Stimulated activated CD8-positive, alpha-beta memory T cell treated with anti-CD3 and anti-CD28 coated beads, Interleukin-4, amount 100 ng/mL, for 1 hour (primary cell): ENCODE measurements around the gene AMHR2.
A peak's percentile ranks its signal among the peaks of the same experiment; 100 is the strongest.
"Not testable (repeated sequence)": the region's sequence is repeated elsewhere in the genome, so short reads cannot be mapped to it uniquely, and the experiment has no call there.

Experiments used
- DNase-seq, 2 donors: peaks; one replicate each; pipeline ENCODE4 v3.0.0-alpha.2; 2020; ENCODE audit warnings: low read depth in 2 of 2, low spot score in 1 of 2

The AMHR2 gene

DNA sequence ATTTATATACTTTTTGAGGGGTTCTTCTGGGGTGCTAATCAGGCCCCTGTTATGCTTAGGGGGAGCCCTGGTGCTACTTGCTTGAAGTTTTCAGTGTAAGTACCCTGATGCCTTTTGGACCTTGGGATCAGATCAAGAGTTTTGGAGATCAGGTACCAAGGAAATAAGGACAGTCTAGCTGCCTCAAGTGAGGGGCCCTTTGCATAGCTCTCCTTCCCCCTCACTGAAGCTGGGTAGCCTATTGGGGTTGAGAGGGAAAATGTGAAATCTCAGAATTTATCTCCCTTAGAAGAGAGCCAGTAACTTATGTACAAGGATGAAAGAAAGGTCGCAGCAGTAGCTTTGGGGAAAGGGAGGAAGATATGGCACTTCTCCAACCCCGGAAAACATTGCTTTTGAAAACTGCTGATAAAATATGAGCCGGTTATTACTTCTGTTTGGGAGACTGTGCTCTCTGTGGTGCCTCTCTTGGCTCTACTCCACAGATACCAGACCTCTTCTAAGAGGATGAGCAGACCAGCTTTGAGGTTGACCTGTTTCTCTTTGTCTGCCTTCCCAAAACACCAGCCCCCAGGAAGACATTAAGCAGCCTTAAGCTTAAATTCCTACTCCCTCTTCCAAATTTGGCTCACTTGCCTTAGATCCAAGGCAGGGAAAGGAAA is 8.8 kb upstream of the AMHR2 start:
- DNase-seq: no peak

DNA sequence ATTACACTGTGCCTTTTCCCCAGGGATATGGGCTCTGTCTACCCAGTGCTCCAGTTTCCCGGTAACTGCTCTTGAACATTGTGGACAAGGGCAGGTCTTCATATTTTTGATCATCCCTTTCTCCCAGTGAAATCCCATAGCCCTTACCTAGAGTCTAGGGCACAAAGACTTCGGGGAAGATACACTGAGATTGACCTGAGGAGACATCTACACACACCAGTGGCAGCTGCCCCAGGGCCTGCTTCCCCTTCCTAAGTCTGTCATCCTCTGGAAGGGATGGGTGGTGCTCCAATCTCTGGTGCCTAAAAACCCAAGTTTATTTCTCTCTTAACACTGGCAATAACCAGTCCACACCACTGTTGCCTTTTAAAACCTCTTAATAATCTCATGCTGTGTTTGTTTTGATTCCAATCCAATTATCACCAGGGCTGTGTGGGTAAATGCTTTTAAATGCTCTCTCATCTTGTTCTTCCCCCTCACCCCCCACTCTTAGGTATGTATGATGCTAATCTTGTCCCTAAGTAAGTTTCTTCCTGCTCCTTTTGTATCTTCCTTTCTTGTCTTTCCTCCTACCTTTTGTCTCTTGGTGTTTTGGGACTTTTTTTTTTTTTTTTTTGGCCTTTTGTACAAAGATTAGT is 7.8 kb upstream of the AMHR2 start:
- DNase-seq: not testable (repeated sequence)

DNA sequence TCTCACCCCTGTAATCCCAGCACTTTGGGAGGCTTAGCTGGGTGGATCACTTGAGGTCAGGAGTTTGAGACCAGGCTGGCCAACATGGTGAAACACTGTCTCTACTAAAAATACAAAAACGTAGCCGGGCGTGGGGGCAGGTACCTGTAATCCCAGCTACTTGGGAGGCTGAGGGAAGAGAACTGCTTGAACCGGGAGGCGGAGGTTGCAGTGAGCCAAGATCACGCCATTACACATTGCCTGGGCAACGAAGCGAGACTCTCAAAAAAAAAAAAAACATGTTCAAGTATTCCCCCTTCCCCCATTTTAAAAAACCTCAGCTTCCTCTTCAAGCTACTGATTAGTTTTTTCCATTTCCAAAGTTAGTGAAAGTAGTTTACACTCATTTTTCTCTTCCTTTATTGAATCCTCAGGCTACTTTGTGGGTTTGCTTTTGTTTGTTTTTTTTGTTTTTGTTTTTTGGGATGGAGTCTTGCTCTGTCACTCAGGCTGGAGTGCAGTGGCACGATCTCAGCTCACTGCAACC is 6.3 kb upstream of the AMHR2 start:
- DNase-seq: not testable (repeated sequence)

DNA sequence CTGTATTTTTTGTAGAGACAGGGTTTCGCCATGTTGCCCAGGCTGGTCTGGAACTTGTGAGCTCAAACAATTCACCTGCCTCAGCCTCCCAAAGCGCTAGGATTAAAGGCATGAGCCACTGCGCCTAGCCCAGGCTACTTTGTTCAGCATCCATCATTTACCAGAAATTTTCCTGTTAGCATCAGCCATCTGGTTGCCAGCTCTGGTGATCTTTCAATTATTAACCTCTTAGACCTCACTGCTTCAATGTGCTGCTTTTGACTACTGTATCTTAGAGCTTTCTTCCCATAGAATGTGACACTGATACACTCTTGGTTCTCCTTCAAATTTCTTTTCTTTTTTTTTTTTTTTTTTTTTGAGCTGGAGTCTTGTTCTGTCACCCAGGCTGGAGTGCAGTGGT is 5.4 kb upstream of the AMHR2 start:
- no peak for DNase-seq

DNA sequence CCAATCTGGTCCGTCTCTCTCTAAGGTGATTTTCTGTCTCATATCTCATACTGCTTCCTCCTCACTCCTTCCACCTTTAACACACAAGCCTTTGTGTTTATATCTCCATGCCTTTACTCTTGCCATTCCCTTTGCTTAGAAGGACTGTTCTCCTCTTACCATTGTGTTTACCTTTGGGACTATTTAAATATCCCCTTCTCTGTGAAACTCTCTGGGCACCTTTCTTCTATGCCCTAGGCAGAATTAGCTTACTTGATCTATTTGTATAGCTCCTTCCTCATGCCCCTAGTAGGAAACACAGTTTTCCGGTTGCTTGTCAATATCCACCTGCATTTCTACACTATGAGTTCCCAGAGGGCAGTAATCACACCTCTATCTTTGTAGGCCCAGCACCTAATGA is 3.9 kb upstream of the AMHR2 start:
- no peak for DNase-seq

DNA sequence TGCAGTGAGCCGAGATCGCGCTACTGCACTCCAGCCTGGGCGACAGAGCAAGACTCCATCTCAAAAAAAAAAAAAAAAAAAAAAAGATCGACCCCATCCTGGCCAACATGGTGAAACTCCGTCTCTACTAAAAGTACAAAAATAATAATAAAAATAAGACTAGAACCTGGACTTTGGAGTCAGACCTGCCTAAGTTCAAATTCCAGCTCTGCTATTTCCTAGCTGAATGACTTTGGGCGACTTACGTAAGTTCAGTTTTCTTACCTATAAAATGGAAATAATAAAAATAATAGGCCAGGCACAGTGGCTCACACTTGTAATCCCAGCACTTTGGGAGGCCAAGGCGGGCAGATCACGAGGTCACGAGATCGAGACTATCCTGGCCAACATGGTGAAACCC is 1.4 kb upstream of the AMHR2 start:
- not testable (repeated sequence) for DNase-seq

DNA sequence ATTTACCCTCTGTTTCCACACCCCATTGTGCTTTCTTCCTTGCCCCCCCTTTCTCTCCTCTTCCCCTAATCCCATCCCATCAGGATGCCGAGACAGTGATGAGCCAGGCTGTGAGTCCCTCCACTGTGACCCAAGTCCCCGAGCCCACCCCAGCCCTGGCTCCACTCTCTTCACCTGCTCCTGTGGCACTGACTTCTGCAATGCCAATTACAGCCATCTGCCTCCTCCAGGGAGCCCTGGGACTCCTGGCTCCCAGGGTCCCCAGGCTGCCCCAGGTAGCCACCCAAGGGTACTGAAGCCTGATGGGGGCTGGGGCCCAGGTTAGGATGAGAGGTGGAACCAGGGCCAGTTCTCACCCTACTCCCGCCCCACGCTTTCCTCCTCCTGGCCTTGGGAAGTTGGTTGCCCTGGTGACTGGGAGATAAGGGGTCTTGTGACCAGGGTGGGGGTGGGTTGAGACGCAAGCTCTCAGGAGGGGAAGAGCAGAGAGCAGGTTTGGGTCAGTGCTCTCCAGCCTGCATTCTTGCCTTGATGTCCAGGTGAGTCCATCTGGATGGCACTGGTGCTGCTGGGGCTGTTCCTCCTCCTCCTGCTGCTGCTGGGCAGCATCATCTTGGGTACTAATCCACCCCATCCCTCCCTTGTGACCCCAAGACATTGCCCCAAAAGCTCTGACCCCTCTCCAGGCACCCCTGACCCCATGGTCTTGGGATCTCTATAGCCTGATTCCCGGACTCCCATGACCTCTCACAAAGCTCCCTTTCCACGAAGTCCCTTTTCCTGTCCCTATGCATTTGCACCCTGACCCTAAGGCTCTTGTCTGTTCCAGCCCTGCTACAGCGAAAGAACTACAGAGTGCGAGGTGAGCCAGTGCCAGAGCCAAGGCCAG is 1.2 kb downstream of the AMHR2 start:
- no peak for DNase-seq

DNA sequence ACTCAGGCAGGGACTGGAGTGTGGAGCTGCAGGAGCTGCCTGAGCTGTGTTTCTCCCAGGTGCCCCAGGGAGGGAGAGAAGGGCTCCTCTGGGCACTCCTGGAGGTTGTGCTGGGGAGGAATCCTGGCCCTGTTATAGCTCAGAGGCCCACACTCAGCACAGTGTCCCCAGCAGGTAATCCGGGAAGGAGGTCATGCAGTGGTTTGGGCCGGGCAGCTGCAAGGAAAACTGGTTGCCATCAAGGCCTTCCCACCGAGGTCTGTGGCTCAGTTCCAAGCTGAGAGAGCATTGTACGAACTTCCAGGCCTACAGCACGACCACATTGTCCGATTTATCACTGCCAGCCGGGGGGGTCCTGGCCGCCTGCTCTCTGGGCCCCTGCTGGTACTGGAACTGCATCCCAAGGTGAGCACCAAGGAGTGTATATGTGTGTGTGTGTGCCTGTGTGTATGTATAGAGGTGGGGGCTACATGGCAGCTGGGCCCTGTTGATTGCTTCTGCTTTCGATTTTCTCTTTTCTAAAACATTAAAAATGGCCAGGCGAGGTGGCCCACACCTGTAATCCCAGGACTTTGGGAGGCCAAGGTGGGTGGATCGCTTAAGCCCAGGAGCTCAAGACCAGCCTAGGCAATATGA is 2.0 kb downstream of the AMHR2 start:
- DNase-seq: no peak

DNA sequence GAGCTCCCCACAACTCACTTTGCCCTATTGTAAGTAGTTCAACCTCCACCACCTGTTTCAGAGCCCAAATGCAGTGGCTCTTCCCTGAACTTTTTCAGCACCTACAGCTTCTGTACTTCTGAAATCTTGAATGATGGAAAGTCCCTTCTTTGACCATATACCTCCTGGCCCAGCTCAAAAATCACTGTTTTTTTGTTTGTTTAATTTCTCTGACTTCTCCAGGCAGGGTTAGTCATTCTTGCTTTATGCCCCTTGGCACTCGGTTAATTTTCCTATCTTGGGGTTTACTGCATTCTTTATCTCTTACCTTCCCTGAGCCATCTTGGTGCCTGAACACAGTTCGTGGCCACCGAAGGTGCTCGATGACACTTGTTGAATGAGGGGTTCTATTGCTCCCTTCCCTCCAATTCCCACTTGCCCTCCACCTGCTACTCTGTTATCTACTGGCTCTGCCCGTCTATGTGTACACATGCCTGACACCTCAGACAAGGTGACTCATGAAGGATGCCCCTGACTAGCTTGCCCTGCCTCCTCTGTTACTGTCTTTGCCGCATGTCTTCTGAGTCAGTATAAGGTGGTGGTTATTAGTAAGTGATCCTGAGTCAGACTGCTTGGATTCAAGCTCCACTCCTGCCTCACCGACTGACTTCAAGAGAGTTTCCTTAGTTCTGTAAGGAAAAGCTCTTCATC is 4.4 kb downstream of the AMHR2 start:
- no peak for DNase-seq

DNA sequence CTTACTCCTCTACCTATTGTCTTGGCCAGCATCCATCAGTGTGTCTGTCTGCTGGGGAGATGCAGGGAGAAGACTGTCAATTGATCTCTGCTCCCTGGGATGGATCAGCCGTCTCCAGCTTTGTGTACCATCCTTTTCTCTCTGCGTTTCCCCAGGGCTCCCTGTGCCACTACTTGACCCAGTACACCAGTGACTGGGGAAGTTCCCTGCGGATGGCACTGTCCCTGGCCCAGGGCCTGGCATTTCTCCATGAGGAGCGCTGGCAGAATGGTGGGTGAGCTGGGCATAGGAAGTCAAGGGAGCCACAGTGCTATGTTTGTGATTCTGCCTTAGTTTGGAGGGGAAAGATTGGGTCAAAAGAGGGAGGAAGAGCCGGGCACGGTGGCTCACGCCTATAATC is 5.1 kb downstream of the AMHR2 start:
- DNase-seq: no peak

DNA sequence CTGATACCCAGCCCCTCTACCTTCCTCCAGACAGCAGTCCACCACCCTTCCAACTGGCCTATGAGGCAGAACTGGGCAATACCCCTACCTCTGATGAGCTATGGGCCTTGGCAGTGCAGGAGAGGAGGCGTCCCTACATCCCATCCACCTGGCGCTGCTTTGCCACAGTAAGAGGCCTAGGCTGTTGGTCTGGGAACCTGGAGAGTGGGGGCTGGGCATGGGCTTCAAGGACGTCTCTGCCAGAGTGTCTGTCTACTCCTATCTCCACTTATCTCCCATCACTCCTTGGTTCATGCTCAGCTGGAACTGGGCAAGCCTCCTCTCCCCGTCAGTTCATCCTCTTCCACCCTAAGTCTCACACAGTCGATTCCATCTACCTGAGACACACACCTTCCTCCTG is 6.5 kb downstream of the AMHR2 start:
- no peak for DNase-seq

DNA sequence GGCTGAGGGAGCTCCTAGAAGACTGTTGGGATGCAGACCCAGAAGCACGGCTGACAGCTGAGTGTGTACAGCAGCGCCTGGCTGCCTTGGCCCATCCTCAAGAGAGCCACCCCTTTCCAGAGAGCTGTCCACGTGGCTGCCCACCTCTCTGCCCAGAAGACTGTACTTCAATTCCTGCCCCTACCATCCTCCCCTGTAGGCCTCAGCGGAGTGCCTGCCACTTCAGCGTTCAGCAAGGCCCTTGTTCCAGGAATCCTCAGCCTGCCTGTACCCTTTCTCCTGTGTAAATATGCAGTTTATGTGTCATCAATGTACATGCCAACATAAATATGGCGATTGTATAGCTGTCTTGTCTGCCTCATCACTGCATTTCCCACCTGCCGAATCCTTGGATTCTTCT is 7.5 kb downstream of the AMHR2 start:
- DNase-seq: no peak

DNA sequence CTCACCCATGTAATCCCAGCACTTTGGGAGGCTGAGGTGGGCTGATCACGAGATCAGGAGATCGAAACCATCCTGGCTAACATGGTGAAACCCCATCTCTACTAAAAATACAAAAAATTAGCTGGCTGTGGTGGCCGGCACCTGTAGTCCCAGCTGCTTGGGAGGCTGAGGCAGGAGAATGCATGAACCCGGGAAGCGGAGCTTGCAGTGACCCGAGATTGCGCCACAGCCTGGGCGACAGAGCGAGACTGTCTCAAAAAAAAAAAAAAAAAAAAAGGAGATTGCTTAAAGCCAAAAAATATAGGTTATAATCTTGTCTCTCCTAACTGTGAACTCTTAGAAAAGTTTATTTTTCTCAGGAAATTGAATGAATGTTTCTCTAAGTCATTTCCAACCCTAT is 11.7 kb downstream of the AMHR2 start:
- DNase-seq: not testable (repeated sequence)

DNA sequence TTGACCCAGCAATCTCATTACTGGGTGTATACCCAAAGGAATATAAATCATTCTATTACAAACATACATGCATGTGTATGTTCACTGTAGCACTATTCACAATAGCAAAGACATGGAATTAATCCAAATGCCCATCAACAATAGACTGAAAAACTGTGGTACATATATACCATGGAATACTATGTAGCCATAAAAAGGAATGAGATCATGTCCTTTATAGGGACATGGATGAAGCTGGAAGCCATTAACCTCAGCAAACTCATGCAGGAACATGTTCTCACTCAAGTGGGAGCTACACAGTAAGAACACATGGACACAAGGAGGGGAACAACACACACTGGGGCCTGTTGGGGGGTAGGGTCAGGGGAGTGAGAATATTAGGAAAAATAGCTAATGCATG is 15.9 kb downstream of the AMHR2 start:
- not testable (repeated sequence) for DNase-seq

DNA sequence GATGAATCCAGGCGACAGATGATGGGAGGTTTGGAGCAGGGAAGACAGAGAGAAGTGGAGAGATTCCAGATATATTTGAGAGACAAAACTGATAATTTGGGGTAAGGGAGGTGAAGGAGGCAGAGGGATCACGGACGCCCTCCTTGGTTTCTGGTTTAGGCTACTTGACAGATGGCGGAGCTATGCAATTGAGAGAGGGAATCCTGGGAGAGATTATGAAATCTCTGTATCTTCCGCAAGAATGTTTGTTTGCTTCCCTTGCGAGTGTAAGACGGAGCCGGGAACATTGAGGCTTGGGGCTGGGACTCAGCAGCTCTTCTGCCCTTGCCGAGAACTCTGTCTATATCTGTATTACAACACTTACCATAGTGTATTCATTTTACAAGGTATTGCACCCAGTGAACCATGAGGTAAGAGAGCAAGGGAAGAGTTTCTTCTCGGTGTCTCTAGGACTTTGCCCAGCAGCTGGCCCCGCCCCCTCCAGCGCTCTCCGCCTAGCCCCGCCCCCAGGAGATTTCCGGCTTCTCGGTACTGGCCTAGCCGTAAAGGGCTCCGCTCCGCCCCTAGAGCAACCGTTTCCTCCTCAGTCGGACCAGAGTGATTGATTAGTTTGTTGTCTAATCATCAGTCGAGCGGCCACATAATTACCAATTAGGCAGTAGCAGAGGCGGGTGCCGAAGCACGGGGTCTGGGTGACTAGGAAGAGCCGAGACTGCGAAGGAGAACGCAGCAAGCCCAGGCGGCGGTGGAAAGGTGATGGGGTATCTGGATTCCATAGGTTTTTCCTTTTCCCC is 17.6 kb downstream of the AMHR2 start, which contains the start of gene PRR13:
PRR13 (plus strand) TSS at position 695 of the 794 bp plus-strand sequence. CDS start 981 bp downstream, outside the sequence.
- DNase-seq: peak; percentile 93 to 98

DNA sequence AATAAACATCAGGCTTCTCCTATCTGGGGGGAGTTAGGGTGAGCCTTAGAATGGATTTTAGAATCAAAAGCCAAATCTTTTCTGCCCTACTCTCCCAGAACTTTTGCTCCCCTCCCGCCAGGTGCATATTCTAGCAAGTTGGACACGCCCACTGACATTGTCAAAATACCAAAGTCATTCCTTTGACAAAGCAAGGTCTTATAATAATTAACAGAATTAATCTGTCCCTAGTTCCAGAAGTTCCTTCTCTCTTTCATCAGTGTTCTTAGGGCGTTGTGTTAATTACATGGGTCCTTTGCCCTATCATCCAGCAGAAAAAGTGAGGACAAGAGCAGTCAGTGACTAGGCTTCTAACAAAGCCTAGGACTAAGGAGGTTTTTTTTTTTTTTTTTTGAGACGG is 20.3 kb downstream of the AMHR2 start:
- no peak for DNase-seq

DNA sequence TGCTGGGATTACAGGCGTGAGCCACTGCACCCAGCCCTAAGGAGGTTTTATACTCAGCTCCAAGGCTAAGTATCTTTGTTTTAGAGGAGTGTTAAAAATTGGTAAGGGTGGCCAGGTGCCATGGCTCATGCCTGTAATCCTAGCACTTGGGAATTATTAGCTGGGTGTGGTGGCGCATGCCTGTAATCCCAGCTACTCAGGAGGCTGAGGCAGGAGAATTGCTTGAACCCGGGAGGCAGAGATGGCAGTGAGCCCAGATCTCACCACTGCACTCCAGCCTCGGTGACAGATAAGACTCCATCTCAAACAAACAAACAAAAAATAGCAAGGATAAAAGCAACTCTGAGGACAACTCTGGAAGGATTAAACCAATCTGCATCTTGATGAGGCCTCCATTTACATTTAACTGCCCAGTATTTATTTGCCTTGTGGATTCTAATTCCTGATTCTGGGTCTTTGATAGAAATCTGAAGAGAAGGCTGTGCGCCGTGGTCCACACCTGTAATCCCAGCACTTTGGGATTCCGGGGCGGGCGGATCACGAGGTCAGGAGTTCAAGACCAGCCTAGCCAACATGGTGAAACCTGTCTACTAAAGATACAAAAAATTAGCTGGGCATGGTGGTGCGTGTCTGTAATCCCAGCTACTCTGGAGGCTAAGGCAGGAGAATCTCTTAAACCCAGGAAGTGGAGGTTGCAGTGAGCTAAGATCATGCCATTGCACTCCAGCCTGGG is 21.1 kb downstream of the AMHR2 start:
- not testable (repeated sequence) for DNase-seq

DNA sequence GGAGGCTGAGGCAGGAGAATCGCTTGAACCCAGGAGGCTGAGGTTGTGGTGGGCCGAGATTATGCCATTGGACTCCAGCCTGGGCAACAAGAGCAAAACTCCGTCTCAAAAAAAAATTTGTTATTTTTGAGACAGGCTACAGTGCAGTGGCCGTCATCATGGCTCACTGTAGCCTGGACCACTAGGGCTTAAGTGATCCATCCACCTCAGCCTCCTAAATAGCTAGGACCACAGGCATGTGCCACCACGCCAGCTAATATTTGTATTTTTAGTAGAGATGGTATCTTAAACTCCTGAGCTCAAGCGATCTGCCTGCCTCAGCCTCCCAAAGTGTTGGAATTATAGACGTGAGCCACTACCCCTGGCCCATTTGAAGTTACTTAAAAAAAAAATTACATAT is 27.3 kb downstream of the AMHR2 start:
- DNase-seq: no peak

DNA sequence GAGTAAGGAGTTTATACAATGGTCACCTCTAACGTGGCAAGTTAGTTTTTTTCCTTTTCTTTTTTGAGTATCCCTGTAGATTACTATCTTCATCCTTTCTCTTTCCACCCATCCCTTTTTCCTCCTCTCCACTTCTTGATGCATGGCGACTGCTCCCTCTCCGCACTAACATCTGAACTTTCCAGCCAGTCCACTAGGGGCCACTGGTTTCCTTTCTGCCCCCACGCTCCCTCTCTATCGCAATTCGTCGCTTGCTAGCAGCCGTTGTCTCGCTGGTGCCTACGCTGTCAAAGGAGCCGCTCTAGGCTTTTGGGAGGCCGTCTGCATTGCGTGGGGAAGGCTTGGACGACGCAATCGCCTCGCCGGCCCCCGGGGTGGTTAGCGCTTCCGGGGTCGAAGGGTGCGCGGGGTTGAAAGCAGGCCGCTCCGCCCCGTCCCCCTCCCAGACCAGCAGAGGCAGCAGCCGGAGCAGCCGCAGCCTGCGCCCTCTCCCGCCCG is 28.1 kb downstream of the AMHR2 start, which contains the start of gene PCBP2:
PCBP2 (plus strand) TSS at position 442 of the 498 bp plus-strand sequence. CDS start 2,699 bp downstream, outside the sequence.
- peak; percentile 88 to 95 for DNase-seq
